Calu3 (cell line): Measurements from ENCODE around the gene CLSTN3. TPM values are rescaled to one million over a fixed set of nuclear protein-coding genes. Genes with fewer than 3 reads are reported as not detected.

ENCODE experiments used
- BruUV-seq: library from RNA; stranded (reverse); fragments of 400-500 nt; replicated peaks from 2 replicates; lab custom pipeline; 2021; lab: Mats Ljungman, UMichigan
- CTCF ChIA-PET: fragments of 300-600 bp; sonication (Branson Sonifier 250); formaldehyde crosslinking; loops from one replicate; lab custom pipeline; 2022; ENCODE audit warnings: antibody characterized with exemption; lab: Charles Lee
- DNase-seq: peaks from one replicate; pipeline ENCODE4 v3.0.0; 2022
- H3K27ac Mint-ChIP-seq: one replicate; pipeline ENCODE4 v1.8.0; 2022; ENCODE audit warnings: mixed read lengths; ENCODE audit not compliant: unreplicated experiment
- H3K27me3 Mint-ChIP-seq: one replicate; pipeline ENCODE4 v1.8.0; 2022; ENCODE audit warnings: mixed read lengths; ENCODE audit not compliant: unreplicated experiment
- H3K36me3 Mint-ChIP-seq: one replicate; pipeline ENCODE4 v1.8.0; 2022; ENCODE audit warnings: mild to moderate bottlenecking, moderate library complexity, mixed read lengths; ENCODE audit not compliant: insufficient read depth, unreplicated experiment
- H3K4me1 Mint-ChIP-seq: one replicate; pipeline ENCODE4 v1.8.0; 2022; ENCODE audit warnings: mild to moderate bottlenecking, low read depth, mixed read lengths; ENCODE audit not compliant: unreplicated experiment
- H3K4me3 Mint-ChIP-seq: one replicate; pipeline ENCODE4 v1.8.0; 2022; ENCODE audit warnings: mild to moderate bottlenecking, low read depth, moderate library complexity, mixed read lengths; ENCODE audit not compliant: unreplicated experiment
- H3K9me3 Mint-ChIP-seq: one replicate; pipeline ENCODE4 v1.8.0; 2022; ENCODE audit warnings: low read depth, mixed read lengths; ENCODE audit not compliant: unreplicated experiment
- intact Hi-C: fragments of 100-400 bp; cut with micrococcal nuclease; formaldehyde crosslinking; loops from one replicate; pipeline ENCODE4 v1.10.0; 2022; ENCODE audit not compliant: unreplicated experiment
- total RNA-seq: library from RNA; stranded (reverse); gene quantifications from 2 replicates; pipeline ENCODE4 v1.2.3, GENCODE V29; 2022
- TF ChIP-seq, protein P1 (sequence below): fragments of 200-600 bp; IDR thresholded peaks from one replicate; pipeline ENCODE4 v1.8.0; 2022; ENCODE audit warnings: antibody characterized with exemption; ENCODE audit not compliant: unreplicated experiment

CLSTN3 gene
- total RNA-seq, 1 experiment from 2014 or later, result 37.5 TPM

GRCh38 chr12:7113389-7113871 lies 16.7 kb upstream of the CLSTN3 start:
- TF ChIP-seq, protein P1, sequence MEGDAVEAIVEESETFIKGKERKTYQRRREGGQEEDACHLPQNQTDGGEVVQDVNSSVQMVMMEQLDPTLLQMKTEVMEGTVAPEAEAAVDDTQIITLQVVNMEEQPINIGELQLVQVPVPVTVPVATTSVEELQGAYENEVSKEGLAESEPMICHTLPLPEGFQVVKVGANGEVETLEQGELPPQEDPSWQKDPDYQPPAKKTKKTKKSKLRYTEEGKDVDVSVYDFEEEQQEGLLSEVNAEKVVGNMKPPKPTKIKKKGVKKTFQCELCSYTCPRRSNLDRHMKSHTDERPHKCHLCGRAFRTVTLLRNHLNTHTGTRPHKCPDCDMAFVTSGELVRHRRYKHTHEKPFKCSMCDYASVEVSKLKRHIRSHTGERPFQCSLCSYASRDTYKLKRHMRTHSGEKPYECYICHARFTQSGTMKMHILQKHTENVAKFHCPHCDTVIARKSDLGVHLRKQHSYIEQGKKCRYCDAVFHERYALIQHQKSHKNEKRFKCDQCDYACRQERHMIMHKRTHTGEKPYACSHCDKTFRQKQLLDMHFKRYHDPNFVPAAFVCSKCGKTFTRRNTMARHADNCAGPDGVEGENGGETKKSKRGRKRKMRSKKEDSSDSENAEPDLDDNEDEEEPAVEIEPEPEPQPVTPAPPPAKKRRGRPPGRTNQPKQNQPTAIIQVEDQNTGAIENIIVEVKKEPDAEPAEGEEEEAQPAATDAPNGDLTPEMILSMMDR, result peak; percentile 84
- intact Hi-C loops, result loop anchor here (5.0 kb wide), 1 partner anchor 166 kb away; no protein-coding TSS in a partner anchor
- CTCF ChIA-PET, result interaction anchor here (1.1 kb wide), 1 partner anchor 169 kb away, joined by 5 read pairs; no protein-coding TSS in a partner anchor
- H3K4me1 Mint-ChIP-seq, result peaks cover 9% of the 10 kb centered on the region
- no peaks in the 10 kb centered on the region for H3K27me3 Mint-ChIP-seq
- no TSS peak for BruUV-seq
- no peaks in the 10 kb centered on the region for H3K9me3 Mint-ChIP-seq
- H3K27ac Mint-ChIP-seq, result no peak overlapping the region
- H3K4me3 Mint-ChIP-seq, result no peak overlapping the region
- DNase-seq, result peak; percentile 26
- H3K36me3 Mint-ChIP-seq, result peaks cover 32% of the 10 kb centered on the region

DNA sequence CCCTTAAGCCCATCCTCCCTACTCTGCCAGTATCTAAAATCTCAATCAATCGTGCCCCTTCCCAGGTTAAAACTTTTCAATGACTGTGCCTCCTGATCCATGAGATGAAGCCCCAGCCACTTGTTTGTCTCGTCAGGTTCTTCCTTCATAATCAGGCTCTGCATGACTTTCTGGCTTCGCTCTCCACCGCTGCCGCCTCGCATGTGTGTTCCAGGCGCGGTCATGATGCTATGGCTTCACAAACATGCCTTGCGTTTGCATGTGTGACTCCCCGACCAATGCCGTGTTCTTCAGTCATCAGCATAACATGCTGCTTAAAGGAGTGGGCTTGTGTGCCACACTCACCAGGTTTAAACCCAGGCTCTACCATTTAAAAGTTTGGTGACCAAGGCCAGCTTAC lies 16.2 kb upstream of the CLSTN3 start:
- intact Hi-C loops, result loop anchor here (5.0 kb wide), 1 partner anchor 167 kb away; no protein-coding TSS in a partner anchor
- Mint-ChIP-seq H3K9me3 (no peaks in the 10 kb centered on the region), H3K27ac (no peak overlapping the region), H3K4me3 (no peak overlapping the region), H3K4me1 (peaks cover 9% of the 10 kb centered on the region), H3K27me3 (no peaks in the 10 kb centered on the region), H3K36me3 (peaks cover 27% of the 10 kb centered on the region)
- TF ChIP-seq, protein P1, result no peak
- DNase-seq, result no peak
- CTCF ChIA-PET, result interaction anchor here (1.1 kb wide), 1 partner anchor 169 kb away, joined by 5 read pairs; no protein-coding TSS in a partner anchor
- no TSS peak for BruUV-seq

- Mint-ChIP-seq H3K27ac (no peak overlapping the region), H3K9me3 (no peaks in the 10 kb centered on the region), H3K4me3 (no peak overlapping the region), H3K4me1 (peaks cover under 1% of the 10 kb centered on the region), H3K36me3 (peaks cover 18% of the 10 kb centered on the region), H3K27me3 (no peaks in the 10 kb centered on the region)
- DNase-seq, result no peak
- no TSS peak for BruUV-seq
- intact Hi-C loops, result loop anchor here (5.0 kb wide), 1 partner anchor 168 kb away; no protein-coding TSS in a partner anchor
- CTCF ChIA-PET, result no interaction called here
- TF ChIP-seq, protein P1, result no peak
These were observed 15.3 kb upstream of the CLSTN3 start for GRCh38 chr12:7114851-7115250.

DNA sequence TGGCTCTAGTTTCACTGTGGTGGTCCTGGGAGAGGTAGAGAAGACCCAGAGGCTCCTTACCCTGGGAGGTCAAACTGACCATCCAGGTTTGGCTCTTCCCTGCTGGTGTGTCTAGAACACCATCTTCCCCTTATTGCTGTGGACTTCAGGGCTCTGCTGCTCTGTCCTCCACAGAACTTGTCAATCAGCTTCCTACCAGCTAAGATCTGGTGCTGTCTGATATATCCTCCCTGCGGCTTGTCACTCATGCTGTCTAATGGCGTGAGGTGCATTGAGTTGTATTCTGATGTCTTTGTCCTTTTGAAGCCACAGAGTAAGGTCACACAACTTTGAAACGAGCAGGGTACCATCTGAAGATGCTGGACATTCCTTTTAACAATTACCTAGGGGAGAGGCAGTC lies 14.0 kb upstream of the CLSTN3 start:
- H3K4me1 Mint-ChIP-seq, result no peaks in the 10 kb centered on the region
- H3K27me3 Mint-ChIP-seq, result no peaks in the 10 kb centered on the region
- H3K36me3 Mint-ChIP-seq, result peaks cover 18% of the 10 kb centered on the region
- H3K9me3 Mint-ChIP-seq, result no peaks in the 10 kb centered on the region
- no TSS peak for BruUV-seq
- CTCF ChIA-PET, result no interaction called here
- DNase-seq, result no peak
- H3K27ac Mint-ChIP-seq, result no peak overlapping the region
- H3K4me3 Mint-ChIP-seq, result no peak overlapping the region
- TF ChIP-seq, protein P1, result no peak
- intact Hi-C loops, result no loop called here
